ENCODE results near the gene TMEM81. TPM values are rescaled to one million over a fixed set of nuclear protein-coding genes. Genes with fewer than 3 reads are reported as not detected.

Gene TMEM81
- total RNA-seq, 1 experiment from 2014 or later = 4.3 TPM

DNA sequence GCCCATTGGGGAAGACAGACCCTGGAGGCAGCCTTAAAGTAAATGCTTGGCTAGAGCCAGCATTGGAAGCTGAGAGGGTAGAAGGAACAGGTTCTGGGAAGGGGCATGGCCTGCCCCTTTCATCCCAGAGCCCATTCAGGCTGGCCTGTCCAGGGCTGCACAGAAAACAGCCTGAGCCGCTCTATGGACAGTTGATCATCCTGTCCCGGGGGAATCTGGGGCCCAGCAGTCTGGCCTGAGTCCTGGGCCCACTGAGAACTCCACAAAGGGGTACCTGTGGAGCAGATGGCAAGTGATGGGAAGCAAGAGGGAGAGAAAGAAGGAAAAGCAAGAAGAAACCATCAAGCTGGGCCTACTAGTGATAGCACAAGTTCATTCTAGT lies 13.2 kb downstream of the TMEM81 start:
- CTCF ChIA-PET = interaction anchor here (3.5 kb wide), 1 partner anchor 10 kb away, joined by 13 read pairs; no protein-coding TSS in a partner anchor
- H3K9me3 ChIP-seq = no peaks in the 10 kb centered on the region
- H3K36me3 ChIP-seq (ENCODE audit: control insufficient read depth, insufficient read depth, low read length) = no peaks in the 10 kb centered on the region
- no peak for DNase-seq
- no peaks in the 10 kb centered on the region for H3K27me3 ChIP-seq (replicated peaks; ENCODE audit: control insufficient read depth, insufficient read depth, low read length)
- intact Hi-C loops (cut with micrococcal nuclease; ENCODE audit: unreplicated experiment) = no loop called here
- Mint-ChIP-seq H3K4me3 (ENCODE audit: unreplicated experiment) (no peak overlapping the region), H3K4me1 (ENCODE audit: low read depth, unreplicated experiment) (no peaks in the 10 kb centered on the region), H3K36me3 (ENCODE audit: insufficient read depth, unreplicated experiment) (no peaks in the 10 kb centered on the region), H3K27ac (ENCODE audit: unreplicated experiment) (no peak overlapping the region), H3K9me3 (ENCODE audit: unreplicated experiment) (no peaks in the 10 kb centered on the region), H3K27me3 (ENCODE audit: insufficient read depth, unreplicated experiment) (peaks cover 2% of the 10 kb centered on the region)
- TF ChIP-seq, protein P1, sequence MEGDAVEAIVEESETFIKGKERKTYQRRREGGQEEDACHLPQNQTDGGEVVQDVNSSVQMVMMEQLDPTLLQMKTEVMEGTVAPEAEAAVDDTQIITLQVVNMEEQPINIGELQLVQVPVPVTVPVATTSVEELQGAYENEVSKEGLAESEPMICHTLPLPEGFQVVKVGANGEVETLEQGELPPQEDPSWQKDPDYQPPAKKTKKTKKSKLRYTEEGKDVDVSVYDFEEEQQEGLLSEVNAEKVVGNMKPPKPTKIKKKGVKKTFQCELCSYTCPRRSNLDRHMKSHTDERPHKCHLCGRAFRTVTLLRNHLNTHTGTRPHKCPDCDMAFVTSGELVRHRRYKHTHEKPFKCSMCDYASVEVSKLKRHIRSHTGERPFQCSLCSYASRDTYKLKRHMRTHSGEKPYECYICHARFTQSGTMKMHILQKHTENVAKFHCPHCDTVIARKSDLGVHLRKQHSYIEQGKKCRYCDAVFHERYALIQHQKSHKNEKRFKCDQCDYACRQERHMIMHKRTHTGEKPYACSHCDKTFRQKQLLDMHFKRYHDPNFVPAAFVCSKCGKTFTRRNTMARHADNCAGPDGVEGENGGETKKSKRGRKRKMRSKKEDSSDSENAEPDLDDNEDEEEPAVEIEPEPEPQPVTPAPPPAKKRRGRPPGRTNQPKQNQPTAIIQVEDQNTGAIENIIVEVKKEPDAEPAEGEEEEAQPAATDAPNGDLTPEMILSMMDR (IDR thresholded peaks at IDR 0.05; ENCODE audit: insufficient read depth in 1 of 2, low read depth in 1 of 2, low read length in 1 of 2, severe bottlenecking in 1 of 2, unreplicated experiment in 1 of 2) = no peak
- POLR2A ChIA-PET = no interaction called here
- H3K4me1 ChIP-seq = no peaks in the 10 kb centered on the region
- H3K4me3 ChIP-seq (ENCODE audit: low read depth, low read length) = no peak overlapping the region
- no TSS peak for BruUV-seq (replicated peaks)

DNA sequence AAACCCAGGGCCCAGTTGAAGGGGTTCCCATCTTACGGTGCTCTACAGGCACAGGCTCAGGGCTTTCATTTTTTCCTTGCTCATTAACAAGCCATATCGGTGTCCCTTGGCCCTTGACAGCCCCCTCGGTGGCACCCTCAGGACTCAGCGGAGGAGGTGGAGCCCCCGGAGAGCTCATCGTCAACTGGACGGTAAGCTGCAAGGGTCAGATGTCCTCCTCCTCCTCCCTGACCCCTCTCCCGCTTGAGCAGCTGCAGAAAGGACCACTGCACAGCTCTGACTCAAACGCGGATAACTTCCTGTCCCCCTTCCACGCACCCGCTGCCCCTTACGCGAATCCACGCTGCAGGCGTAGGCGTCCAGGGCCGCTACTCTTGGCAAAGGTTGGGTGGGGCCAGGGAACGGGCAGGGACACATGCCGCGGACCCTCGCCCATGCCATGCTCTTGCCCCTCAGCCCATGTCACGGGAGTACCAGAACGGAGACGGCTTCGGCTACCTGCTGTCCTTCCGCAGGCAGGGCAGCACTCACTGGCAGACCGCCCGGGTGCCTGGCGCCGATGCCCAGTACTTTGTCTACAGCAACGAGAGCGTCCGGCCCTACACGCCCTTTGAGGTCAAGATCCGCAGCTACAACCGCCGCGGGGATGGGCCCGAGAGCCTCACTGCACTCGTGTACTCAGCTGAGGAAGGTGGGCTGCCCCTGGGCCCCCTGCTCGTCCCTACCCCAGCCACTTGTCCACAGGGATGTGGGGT lies 14.7 kb downstream of the TMEM81 start:
- no peak overlapping the region for H3K4me3 Mint-ChIP-seq (ENCODE audit: unreplicated experiment)
- no peaks in the 10 kb centered on the region for H3K27me3 ChIP-seq (replicated peaks; ENCODE audit: control insufficient read depth, insufficient read depth, low read length)
- TF ChIP-seq, protein P1 (IDR thresholded peaks at IDR 0.05; ENCODE audit: insufficient read depth in 1 of 2, low read depth in 1 of 2, low read length in 1 of 2, severe bottlenecking in 1 of 2, unreplicated experiment in 1 of 2) = no peak
- POLR2A ChIA-PET = no interaction called here
- peaks cover 2% of the 10 kb centered on the region for H3K27me3 Mint-ChIP-seq (ENCODE audit: insufficient read depth, unreplicated experiment)
- no peaks in the 10 kb centered on the region for H3K36me3 ChIP-seq (ENCODE audit: control insufficient read depth, insufficient read depth, low read length)
- BruUV-seq (replicated peaks) = no TSS peak
- H3K9me3 Mint-ChIP-seq (ENCODE audit: unreplicated experiment) = no peaks in the 10 kb centered on the region
- no peaks in the 10 kb centered on the region for H3K36me3 Mint-ChIP-seq (ENCODE audit: insufficient read depth, unreplicated experiment)
- no peaks in the 10 kb centered on the region for H3K4me1 Mint-ChIP-seq (ENCODE audit: low read depth, unreplicated experiment)
- DNase-seq = no peak
- no peak overlapping the region for H3K27ac Mint-ChIP-seq (ENCODE audit: unreplicated experiment)
- no peaks in the 10 kb centered on the region for H3K9me3 ChIP-seq
- H3K4me3 ChIP-seq (ENCODE audit: low read depth, low read length) = no peak overlapping the region
- no peaks in the 10 kb centered on the region for H3K4me1 ChIP-seq
- intact Hi-C loops (cut with micrococcal nuclease; ENCODE audit: unreplicated experiment) = no loop called here
- CTCF ChIA-PET = no interaction called here

DNA sequence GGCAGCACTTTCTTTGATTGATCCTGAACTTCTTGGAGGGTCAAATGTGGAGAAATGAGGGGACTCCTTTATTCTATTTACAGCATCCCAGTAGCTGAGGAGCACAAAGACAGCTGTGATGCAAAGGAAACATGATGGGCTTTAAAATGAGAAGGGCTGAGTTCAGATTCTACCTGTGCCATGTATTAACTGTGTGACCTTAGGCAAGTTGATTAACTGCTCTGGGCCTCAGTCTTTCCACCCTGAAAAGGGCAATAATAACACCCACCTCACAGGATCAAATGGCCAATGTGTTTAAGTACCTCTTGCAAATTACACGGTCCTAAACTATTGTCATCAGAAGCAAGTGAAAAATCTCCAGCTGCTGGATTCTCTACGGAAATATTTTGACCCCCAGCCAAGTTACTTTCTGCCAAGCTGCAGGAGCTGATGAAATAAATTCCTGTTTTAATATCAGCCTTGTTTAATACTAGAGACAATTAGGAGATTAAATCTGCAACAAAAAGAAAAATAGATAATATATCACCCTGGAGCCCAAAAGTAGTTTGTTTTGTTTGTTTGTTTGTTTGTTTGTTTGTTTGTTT lies 15.7 kb downstream of the TMEM81 start:
- Histone ChIP-seq H3K36me3 (ENCODE audit: control insufficient read depth, insufficient read depth, low read length) (no peaks in the 10 kb centered on the region), H3K4me1 (no peaks in the 10 kb centered on the region), H3K27me3 (replicated peaks; ENCODE audit: control insufficient read depth, insufficient read depth, low read length) (no peaks in the 10 kb centered on the region), H3K9me3 (no peaks in the 10 kb centered on the region), H3K4me3 (ENCODE audit: low read depth, low read length) (no peak overlapping the region)
- ChIA-PET CTCF (no interaction called here), POLR2A (no interaction called here)
- Mint-ChIP-seq H3K4me3 (ENCODE audit: unreplicated experiment) (no peak overlapping the region), H3K27ac (ENCODE audit: unreplicated experiment) (no peak overlapping the region), H3K4me1 (ENCODE audit: low read depth, unreplicated experiment) (no peaks in the 10 kb centered on the region), H3K9me3 (ENCODE audit: unreplicated experiment) (no peaks in the 10 kb centered on the region), H3K36me3 (ENCODE audit: insufficient read depth, unreplicated experiment) (no peaks in the 10 kb centered on the region), H3K27me3 (ENCODE audit: insufficient read depth, unreplicated experiment) (peaks cover 2% of the 10 kb centered on the region)
- TF ChIP-seq, protein P1 (IDR thresholded peaks at IDR 0.05; ENCODE audit: insufficient read depth in 1 of 2, low read depth in 1 of 2, low read length in 1 of 2, severe bottlenecking in 1 of 2, unreplicated experiment in 1 of 2) = no peak
- no peak for DNase-seq
- intact Hi-C loops (cut with micrococcal nuclease; ENCODE audit: unreplicated experiment) = no loop called here
- no TSS peak for BruUV-seq (replicated peaks)
